Right hindlimb (tissue), 1 donor: ENCODE data around the gene FGF21.

Experiments
- DNase-seq: peaks from one replicate; pipeline ENCODE4 v3.0.0-alpha.2; 2018

Gene FGF21

GRCh38 chr19:48731452-48731851, 23.9 kb upstream of the FGF21 start:
- no peak for DNase-seq

GRCh38 chr19:48734625-48735024, 20.7 kb upstream of the FGF21 start:
- DNase-seq = no peak

- no peak for DNase-seq
Measured at GRCh38 chr19:48735031-48735615, 20.2 kb upstream of the FGF21 start.

- DNase-seq = peak; percentile 56
Measured at GRCh38 chr19:48737360-48737998, 17.8 kb upstream of the FGF21 start.

- DNase-seq = peak; percentile 97
Measured at GRCh38 chr19:48738557-48739403, 16.5 kb upstream of the FGF21 start.

GRCh38 chr19:48739404-48740163, 15.7 kb upstream of the FGF21 start:
- no peak for DNase-seq

DNA sequence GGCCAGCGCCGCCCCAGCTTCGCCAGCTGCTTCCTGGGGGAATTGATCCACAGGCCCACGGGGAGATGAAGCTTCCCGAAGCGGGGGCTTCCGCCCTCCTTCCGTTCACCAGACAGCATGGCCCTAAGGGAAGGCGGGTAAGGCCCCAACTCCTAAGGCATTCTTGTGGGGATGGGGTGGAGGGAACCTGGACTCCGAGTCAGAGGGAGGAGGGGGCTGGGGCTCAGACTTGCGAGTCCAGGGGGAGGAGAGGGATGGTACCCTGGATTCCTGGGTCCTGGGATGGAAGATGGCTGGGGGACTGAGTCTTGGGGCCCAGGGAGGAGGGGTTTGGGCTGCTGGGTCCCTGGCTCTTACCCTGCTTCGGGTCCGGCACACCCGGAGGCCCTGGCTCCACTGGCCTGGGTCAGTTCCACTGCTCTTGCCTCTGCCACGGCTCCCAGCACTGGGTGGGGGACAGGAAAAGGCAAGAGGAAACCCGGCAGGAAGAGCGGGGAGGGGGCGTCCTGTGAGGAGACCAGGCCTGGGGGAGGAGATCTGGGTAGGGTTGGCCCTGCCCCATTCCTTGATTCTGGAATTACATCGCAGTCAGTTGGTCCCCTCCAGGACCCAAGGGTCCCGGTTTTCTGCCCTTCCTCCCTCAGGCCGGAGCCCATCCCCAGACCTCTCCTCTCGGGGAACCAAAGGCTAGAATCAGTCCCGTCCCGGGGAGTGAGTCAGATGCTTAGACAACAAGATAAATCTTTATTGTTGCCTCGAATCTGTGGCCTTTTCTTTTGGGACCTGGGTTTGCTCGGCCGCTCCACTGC, 15.0 kb upstream of the FGF21 start, which contains the start of gene RASIP1:
RASIP1 (minus strand) TSS at position 447 of the 809 bp plus-strand sequence; CDS start at position 119, 328 bp downstream.
- peak; percentile 51 for DNase-seq

DNA sequence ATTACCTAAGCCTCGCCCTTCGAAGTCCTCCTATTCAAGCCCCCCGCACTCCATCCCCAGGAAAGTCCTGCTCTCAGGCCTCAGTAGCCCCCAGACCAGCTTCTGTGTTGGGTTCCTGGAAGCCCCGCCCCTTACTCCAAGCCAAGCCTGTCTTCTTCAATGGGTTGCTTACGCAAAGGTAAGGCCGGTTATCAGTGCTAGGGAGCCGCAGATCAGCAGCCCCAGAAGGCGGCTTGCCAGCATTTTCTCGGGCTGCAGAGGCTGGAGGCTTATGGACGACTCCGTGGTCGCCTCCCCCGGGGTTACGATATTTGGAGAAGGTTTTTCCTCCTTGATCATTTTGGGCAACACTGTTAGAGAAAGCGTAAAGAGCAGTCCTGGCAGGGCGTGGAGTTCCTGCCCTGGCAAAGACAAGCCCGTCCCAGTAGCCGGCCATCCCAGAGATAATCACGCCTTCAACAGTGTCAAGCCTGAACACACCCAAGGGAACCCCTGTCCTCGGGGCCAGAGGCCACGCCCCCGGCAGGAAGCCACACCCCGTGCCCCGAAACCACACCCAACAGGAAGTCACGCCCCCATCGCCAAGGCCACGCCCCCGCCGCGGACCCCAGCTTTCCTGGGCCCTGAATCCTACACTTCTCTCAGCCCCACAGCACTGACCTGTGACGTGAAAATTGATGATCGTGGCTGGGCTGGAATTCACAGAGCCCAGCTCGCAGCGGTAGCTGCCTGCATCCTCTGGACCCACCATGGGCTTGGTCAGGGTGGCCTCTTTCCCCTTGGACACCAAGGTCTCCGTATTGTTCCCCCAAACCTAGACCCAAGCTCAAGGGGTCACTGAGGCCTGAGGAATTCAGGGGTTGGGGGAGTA, 14.0 kb upstream of the FGF21 start:
- peak; percentile 16 for DNase-seq

GRCh38 chr19:48742096-48742495, 13.2 kb upstream of the FGF21 start:
- DNase-seq = no peak

GRCh38 chr19:48745208-48745995, 9.9 kb upstream of the FGF21 start:
- peak; percentile 58 for DNase-seq

- peak; percentile 4 for DNase-seq
Measured at GRCh38 chr19:48746110-48746509, 9.2 kb upstream of the FGF21 start.

DNA sequence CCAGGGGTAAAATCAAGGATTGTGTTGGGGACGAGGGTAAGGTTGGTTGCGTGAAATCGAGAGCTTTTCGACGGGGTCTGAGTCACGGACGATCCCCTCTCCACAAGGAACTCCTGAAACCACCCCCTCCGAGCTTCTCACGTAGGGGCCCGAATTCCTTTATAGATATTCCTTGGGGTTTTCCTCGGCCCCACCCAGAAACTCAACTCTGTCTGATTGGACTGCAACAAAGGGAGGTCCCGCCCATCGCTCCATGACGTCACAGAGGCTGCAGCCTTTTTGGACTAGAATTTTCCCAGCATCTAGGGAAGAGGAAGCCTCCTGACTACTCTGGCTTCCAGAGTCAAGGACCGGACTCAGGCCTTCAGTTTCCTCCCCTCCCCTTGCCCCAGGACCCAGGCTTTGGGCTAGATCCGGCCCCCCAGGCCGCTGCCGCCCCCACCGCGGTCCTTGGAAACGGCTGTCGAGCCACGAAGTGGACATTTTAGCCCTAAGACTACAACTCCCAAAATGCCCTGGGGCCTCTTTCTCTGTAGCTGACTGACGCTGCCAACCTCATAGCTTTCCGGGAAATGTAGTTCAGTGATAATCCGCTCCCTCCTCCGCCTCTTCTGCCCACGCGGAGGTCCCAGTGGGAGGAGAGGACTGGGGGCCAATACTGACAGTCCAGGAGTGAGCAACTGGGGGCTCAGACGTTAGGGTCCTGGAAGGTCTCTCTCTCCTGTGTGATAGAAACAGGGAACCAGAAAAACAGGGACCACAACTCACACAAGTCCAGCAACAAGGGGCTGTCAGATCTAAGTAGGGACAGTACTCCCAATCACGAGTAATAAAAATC, 8.4 kb upstream of the FGF21 start, which contains the start of gene IZUMO1:
IZUMO1 (minus strand) TSS at position 172 of the 838 bp plus-strand sequence. CDS start 1,050 bp downstream, outside the sequence.
- DNase-seq = peak; percentile 87

- DNase-seq = no peak
Measured at GRCh38 chr19:48749571-48750198, 5.6 kb upstream of the FGF21 start.

- no peak for DNase-seq
Measured at GRCh38 chr19:48750351-48750750, 5.0 kb upstream of the FGF21 start.

DNA sequence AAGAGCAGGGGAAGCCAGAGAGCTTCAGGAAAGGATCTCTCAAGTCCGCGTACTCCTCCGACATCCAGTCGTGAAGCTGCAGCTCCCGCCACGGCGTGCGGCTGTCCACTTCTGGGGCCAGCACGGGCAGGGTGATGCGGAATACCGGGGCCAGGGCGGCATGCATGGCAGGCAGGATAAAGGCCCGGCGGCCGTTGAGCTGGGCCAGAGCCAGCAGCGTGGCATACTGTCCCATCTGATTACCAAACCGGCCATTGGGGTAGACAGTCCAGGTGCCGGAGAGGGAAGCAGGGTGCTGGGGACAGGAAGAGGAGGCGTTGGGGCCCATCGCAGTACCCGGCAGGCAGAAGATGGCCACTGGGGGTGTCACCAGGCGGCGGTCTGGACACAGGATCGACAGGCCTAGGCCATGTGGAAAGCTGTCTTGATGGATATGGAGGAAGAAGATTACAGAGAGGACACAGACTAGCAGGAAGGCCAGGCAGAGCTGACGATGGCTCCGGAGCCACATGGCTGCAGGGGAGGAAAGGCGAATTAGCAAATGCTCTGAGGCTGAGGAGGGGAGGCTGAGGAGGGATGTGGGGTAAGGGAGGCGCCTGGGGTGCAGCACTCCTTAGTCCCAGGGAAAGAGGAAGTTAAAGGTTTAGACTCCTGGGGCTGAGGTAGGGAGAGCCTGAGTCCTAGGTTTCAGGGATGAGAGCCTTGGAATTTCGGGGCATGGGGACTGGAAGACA, 4.4 kb upstream of the FGF21 start:
- DNase-seq = peak; percentile 15

GRCh38 chr19:48751845-48752495, 3.4 kb upstream of the FGF21 start:
- DNase-seq = no peak
